ENCODE measurements around the gene CHST9.

Gene CHST9

GRCh38 chr18:27118973-27119372 lies 66.1 kb downstream of the CHST9 start:
- FAIRE-seq = no peak
- DNase-seq (ENCODE audit: insufficient read length, low spot score) = no peak
- TF ChIP-seq CTCF (IDR thresholded peaks at IDR 0.05; ENCODE audit: insufficient read depth, missing control alignments) = no peak

GRCh38 chr18:27114842-27115241 lies 70.3 kb downstream of the CHST9 start:
- no peak for TF ChIP-seq CTCF (IDR thresholded peaks at IDR 0.05; ENCODE audit: insufficient read depth, missing control alignments)
- no peak for FAIRE-seq

GRCh38 chr18:27113358-27113757 lies 71.8 kb downstream of the CHST9 start:
- no peak for FAIRE-seq
- DNase-seq (ENCODE audit: insufficient read length, low spot score) = no peak
- no peak for TF ChIP-seq CTCF (IDR thresholded peaks at IDR 0.05; ENCODE audit: insufficient read depth, missing control alignments)

More at GRCh38 chr18:27114842-27115241, 70.3 kb downstream of the CHST9 start:
- DNase-seq (ENCODE audit: insufficient read length, low spot score) = no peak

- TF ChIP-seq CTCF (IDR thresholded peaks at IDR 0.05; ENCODE audit: insufficient read depth, missing control alignments) = no peak
- DNase-seq (ENCODE audit: insufficient read length, low spot score) = no peak
- FAIRE-seq = no peak
Measured at GRCh38 chr18:27110319-27110718, 74.8 kb downstream of the CHST9 start.

GRCh38 chr18:27109451-27109850 lies 75.7 kb downstream of the CHST9 start:
- DNase-seq (ENCODE audit: insufficient read length, low spot score) = no peak
- TF ChIP-seq CTCF (IDR thresholded peaks at IDR 0.05; ENCODE audit: insufficient read depth, missing control alignments) = no peak
- no peak for FAIRE-seq

GRCh38 chr18:27108842-27109241 lies 76.3 kb downstream of the CHST9 start:
- DNase-seq (ENCODE audit: insufficient read length, low spot score) (no peak), FAIRE-seq (no peak)
- TF ChIP-seq CTCF (IDR thresholded peaks at IDR 0.05; ENCODE audit: insufficient read depth, missing control alignments) = no peak

- DNase-seq (ENCODE audit: insufficient read length, low spot score) (no peak), FAIRE-seq (no peak)
- TF ChIP-seq CTCF (IDR thresholded peaks at IDR 0.05; ENCODE audit: insufficient read depth, missing control alignments) = no peak
Measured at GRCh38 chr18:27104743-27105142, 80.4 kb downstream of the CHST9 start.

All from D721Med (cell line).